HEK293 (cell line): ENCODE measurements around the gene BTN2A1.

Source experiments
- CTCF ChIA-PET: fragments of 350-600 bp; formaldehyde crosslinking; extraction: SDS; loops from one replicate; lab custom pipeline; 2021; ENCODE audit warnings: antibody characterized with exemption; lab: Yijun Ruan, JAX
- POLR2A ChIA-PET: fragments of 300-600 bp; formaldehyde crosslinking; extraction: SDS; loops from one replicate; lab custom pipeline; 2020; ENCODE audit warnings: antibody characterized with exemption, inconsistent platforms; lab: Yijun Ruan, JAX
- H3K27ac ChIP-seq: fragments of 200-500 bp; sonication (Bioruptor generic); 2 replicates; pipeline ENCODE4 v1.5.1; 2014; ENCODE audit warnings: low read depth, low read length, control low read depth, inconsistent platforms; ENCODE audit errors: extremely low read depth
- H3K36me3 ChIP-seq, 2 experiments: fragments of 200-500 bp in 1 of 2; sonication (Bioruptor generic) in 1 of 2; 1 replicate in 1 of 2; 2 replicates in 1 of 2; pipeline ENCODE4 v1.5.1; 2014 to 2017; ENCODE audit warnings: inconsistent platforms in 2 of 2, low read length in 2 of 2; ENCODE audit not compliant: control insufficient read depth in 2 of 2, insufficient read depth in 1 of 2
- H3K4me1 ChIP-seq: fragments of 200-500 bp; sonication (Bioruptor generic); 2 replicates; pipeline ENCODE4 v1.5.1; 2014; ENCODE audit warnings: mild to moderate bottlenecking, low read length, inconsistent platforms; ENCODE audit not compliant: control insufficient read depth, insufficient read depth
- H3K4me3 ChIP-seq: 2 replicates; pipeline ENCODE4 v1.5.1; 2011; ENCODE audit warnings: low read depth, mild to moderate bottlenecking, control low read depth, low read length, moderate library complexity
- H3K9me3 ChIP-seq: fragments of 200-500 bp; sonication (Bioruptor generic); 2 replicates; pipeline ENCODE4 v1.5.1; 2014; ENCODE audit warnings: low read depth, low read length, inconsistent platforms; ENCODE audit not compliant: control insufficient read depth, insufficient read depth
- HOXA7 ChIP-seq: sonication (generic); formaldehyde crosslinking; IDR thresholded peaks from 2 replicates; pipeline ENCODE4 v1.8.1; 2022; ENCODE audit warnings: missing genetic modification reagents, borderline replicate concordance
- MYNN ChIP-seq: fragments of 450-650 bp; formaldehyde crosslinking; IDR thresholded peaks from 2 replicates; pipeline ENCODE4 v1.5.1; 2016; ENCODE audit warnings: missing biosample characterization, missing genetic modification characterization, borderline replicate concordance
- PATZ1 ChIP-seq: fragments of 450-650 bp; formaldehyde crosslinking; IDR thresholded peaks from 2 replicates; pipeline ENCODE4 v1.5.1; 2016; ENCODE audit warnings: missing biosample characterization, missing genetic modification characterization
- WT1 ChIP-seq: fragments of 450-650 bp; formaldehyde crosslinking; IDR thresholded peaks from 2 replicates; pipeline ENCODE4 v1.5.1; 2016; ENCODE audit warnings: missing biosample characterization, missing genetic modification characterization
- ZBTB49 ChIP-seq: fragments of 450-650 bp; formaldehyde crosslinking; IDR thresholded peaks from 2 replicates; pipeline ENCODE4 v1.5.1; 2016; ENCODE audit warnings: missing biosample characterization, missing genetic modification characterization, low read depth
- ZEB2 ChIP-seq: fragments of 450-650 bp; formaldehyde crosslinking; IDR thresholded peaks from 2 replicates; pipeline ENCODE4 v1.5.1; 2016; ENCODE audit warnings: missing biosample characterization, missing genetic modification characterization
- ZNF146 ChIP-seq: fragments of 450-650 bp; formaldehyde crosslinking; IDR thresholded peaks from 2 replicates; pipeline ENCODE4 v1.5.1; 2016; ENCODE audit warnings: missing biosample characterization, missing genetic modification characterization
- ZNF184 ChIP-seq: fragments of 450-650 bp; IDR thresholded peaks from 2 replicates; pipeline ENCODE4 v1.5.1; 2018; ENCODE audit warnings: missing biosample characterization, mild to moderate bottlenecking, missing genetic modification characterization
- ZNF292 ChIP-seq: fragments of 450-650 bp; formaldehyde crosslinking; IDR thresholded peaks from 2 replicates; pipeline ENCODE4 v1.5.1; 2016; ENCODE audit warnings: low read depth, missing biosample characterization, missing genetic modification characterization, borderline replicate concordance
- ZNF354C ChIP-seq: fragments of 450-650 bp; formaldehyde crosslinking; IDR thresholded peaks from 2 replicates; pipeline ENCODE4 v1.5.1; 2016; ENCODE audit warnings: missing biosample characterization, missing genetic modification characterization, low read depth, borderline replicate concordance
- ZNF394 ChIP-seq: fragments of 450-650 bp; formaldehyde crosslinking; IDR thresholded peaks from 2 replicates; pipeline ENCODE4 v1.5.1; 2016; ENCODE audit warnings: missing biosample characterization, missing genetic modification characterization, mild to moderate bottlenecking, moderate library complexity, borderline replicate concordance
- ZNF404 ChIP-seq: fragments of 450-650 bp; formaldehyde crosslinking; IDR thresholded peaks from 2 replicates; pipeline ENCODE4 v1.5.1; 2017; ENCODE audit warnings: missing biosample characterization, missing genetic modification characterization
- ZNF558 ChIP-seq: fragments of 450-650 bp; formaldehyde crosslinking; IDR thresholded peaks from 2 replicates; pipeline ENCODE4 v1.5.1; 2016; ENCODE audit warnings: missing biosample characterization, missing genetic modification characterization
- ZNF600 ChIP-seq: fragments of 450-650 bp; formaldehyde crosslinking; IDR thresholded peaks from 2 replicates; pipeline ENCODE4 v1.5.1; 2016; ENCODE audit warnings: missing biosample characterization, missing genetic modification characterization
- ZNF692 ChIP-seq: fragments of 450-650 bp; formaldehyde crosslinking; IDR thresholded peaks from 2 replicates; pipeline ENCODE4 v1.5.1; 2016; ENCODE audit warnings: missing biosample characterization, missing genetic modification characterization
- ZNF830 ChIP-seq: fragments of 450-650 bp; IDR thresholded peaks from 2 replicates; pipeline ENCODE4 v1.5.0; 2018; ENCODE audit warnings: missing biosample characterization, missing genetic modification characterization, low read depth, mild to moderate bottlenecking, moderate library complexity
- TF ChIP-seq, protein P1 (sequence below): fragments of 450-650 bp; formaldehyde crosslinking; IDR thresholded peaks from 2 replicates; pipeline ENCODE4 v1.5.1; 2016; ENCODE audit warnings: missing biosample characterization, missing genetic modification characterization, borderline replicate concordance
- TF ChIP-seq, protein P2 (sequence below): fragments of 450-650 bp; formaldehyde crosslinking; IDR thresholded peaks from 2 replicates; pipeline ENCODE4 v1.5.1; 2016; ENCODE audit warnings: missing biosample characterization, missing genetic modification characterization
- TF ChIP-seq, protein P3 (sequence below): fragments of 450-650 bp; formaldehyde crosslinking; IDR thresholded peaks from 2 replicates; pipeline ENCODE4 v1.5.1; 2016; ENCODE audit warnings: missing biosample characterization, missing genetic modification characterization

BTN2A1 gene

GRCh38 chr6:26414281-26414680, 43.5 kb upstream of the BTN2A1 start:
- no peaks in the 10 kb centered on the region for H3K4me1 ChIP-seq
- H3K4me3 ChIP-seq, result no peak overlapping the region
- no peaks in the 10 kb centered on the region for H3K9me3 ChIP-seq
- H3K36me3 ChIP-seq, result peaks cover 0 to 12% of the 10 kb centered on the region in 2 experiments; a peak in 1 of 3 replicates
- ChIA-PET POLR2A (no interaction called here), CTCF (interaction anchor here (0.6 to 0.9 kb wide), 3 partner anchors 9 to 84 kb away, joined by 3 to 4 read pairs (median 3); no protein-coding TSS in a partner anchor)
- no peak overlapping the region for H3K27ac ChIP-seq
- TF ChIP-seq ZNF404 (tag by site-specific recombination), result no peak
- TF ChIP-seq ZNF146 (tag by site-specific recombination), result no peak
- no peak for TF ChIP-seq ZBTB49
- no peak for TF ChIP-seq ZNF354C
- no peak for TF ChIP-seq PATZ1 (tag by site-specific recombination)
- TF ChIP-seq ZNF600, result no peak

GRCh38 chr6:26415036-26415614, 42.6 kb upstream of the BTN2A1 start:
- POLR2A ChIA-PET, result no interaction called here
- no peak overlapping the region for H3K27ac ChIP-seq
- CTCF ChIA-PET, result interaction anchor here (0.7 to 0.9 kb wide), 2 partner anchors 10 to 84 kb away, joined by 3 to 4 read pairs; no protein-coding TSS in a partner anchor
- H3K9me3 ChIP-seq, result no peaks in the 10 kb centered on the region
- TF ChIP-seq ZNF830 (tag by site-specific recombination) (no peak), ZNF558 (no peak), ZEB2 (tag by site-specific recombination) (no peak), ZNF692 (tag by site-specific recombination) (no peak)
- TF ChIP-seq, protein P1, sequence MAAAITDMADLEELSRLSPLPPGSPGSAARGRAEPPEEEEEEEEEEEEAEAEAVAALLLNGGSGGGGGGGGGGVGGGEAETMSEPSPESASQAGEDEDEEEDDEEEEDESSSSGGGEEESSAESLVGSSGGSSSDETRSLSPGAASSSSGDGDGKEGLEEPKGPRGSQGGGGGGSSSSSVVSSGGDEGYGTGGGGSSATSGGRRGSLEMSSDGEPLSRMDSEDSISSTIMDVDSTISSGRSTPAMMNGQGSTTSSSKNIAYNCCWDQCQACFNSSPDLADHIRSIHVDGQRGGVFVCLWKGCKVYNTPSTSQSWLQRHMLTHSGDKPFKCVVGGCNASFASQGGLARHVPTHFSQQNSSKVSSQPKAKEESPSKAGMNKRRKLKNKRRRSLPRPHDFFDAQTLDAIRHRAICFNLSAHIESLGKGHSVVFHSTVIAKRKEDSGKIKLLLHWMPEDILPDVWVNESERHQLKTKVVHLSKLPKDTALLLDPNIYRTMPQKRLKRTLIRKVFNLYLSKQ (tag by site-specific recombination), result no peak
- TF ChIP-seq, protein P2, sequence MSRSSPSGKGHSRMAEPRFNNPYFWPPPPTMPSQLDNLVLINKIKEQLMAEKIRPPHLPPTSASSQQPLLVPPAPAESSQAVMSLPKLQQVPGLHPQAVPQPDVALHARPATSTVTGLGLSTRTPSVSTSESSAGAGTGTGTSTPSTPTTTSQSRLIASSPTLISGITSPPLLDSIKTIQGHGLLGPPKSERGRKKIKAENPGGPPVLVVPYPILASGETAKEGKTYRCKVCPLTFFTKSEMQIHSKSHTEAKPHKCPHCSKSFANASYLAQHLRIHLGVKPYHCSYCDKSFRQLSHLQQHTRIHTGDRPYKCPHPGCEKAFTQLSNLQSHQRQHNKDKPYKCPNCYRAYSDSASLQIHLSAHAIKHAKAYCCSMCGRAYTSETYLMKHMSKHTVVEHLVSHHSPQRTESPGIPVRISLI, result no peak
- no peak overlapping the region for H3K4me3 ChIP-seq
- H3K4me1 ChIP-seq, result no peaks in the 10 kb centered on the region
- peaks cover 0 to 9% of the 10 kb centered on the region in 2 experiments; a peak in 1 of 3 replicates for H3K36me3 ChIP-seq

- Histone ChIP-seq H3K36me3 (peaks cover 0 to 9% of the 10 kb centered on the region in 2 experiments; a peak in 1 of 3 replicates), H3K4me3 (no peak overlapping the region), H3K4me1 (no peaks in the 10 kb centered on the region), H3K9me3 (no peaks in the 10 kb centered on the region), H3K27ac (no peak overlapping the region)
- CTCF ChIA-PET, result no interaction called here
- no peak for TF ChIP-seq HOXA7 (CRISPR knock-in tag)
- no peak for TF ChIP-seq ZNF394
- no peak for TF ChIP-seq MYNN (tag by site-specific recombination)
- TF ChIP-seq WT1 (tag by site-specific recombination), result no peak
- TF ChIP-seq ZNF184 (tag by site-specific recombination), result no peak
- TF ChIP-seq ZNF292 (tag by site-specific recombination), result no peak
- TF ChIP-seq, protein P3, sequence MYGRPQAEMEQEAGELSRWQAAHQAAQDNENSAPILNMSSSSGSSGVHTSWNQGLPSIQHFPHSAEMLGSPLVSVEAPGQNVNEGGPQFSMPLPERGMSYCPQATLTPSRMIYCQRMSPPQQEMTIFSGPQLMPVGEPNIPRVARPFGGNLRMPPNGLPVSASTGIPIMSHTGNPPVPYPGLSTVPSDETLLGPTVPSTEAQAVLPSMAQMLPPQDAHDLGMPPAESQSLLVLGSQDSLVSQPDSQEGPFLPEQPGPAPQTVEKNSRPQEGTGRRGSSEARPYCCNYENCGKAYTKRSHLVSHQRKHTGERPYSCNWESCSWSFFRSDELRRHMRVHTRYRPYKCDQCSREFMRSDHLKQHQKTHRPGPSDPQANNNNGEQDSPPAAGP (tag by site-specific recombination), result no peak
- POLR2A ChIA-PET, result no interaction called here
Measured at GRCh38 chr6:26415791-26416190, 42.0 kb upstream of the BTN2A1 start.
